ENCODE data around the gene ATP11B.
"Not testable (repeated sequence)": the region's sequence is repeated elsewhere in the genome, so short reads cannot be mapped to it uniquely, and the experiment has no call there.

Gene ATP11B

DNA sequence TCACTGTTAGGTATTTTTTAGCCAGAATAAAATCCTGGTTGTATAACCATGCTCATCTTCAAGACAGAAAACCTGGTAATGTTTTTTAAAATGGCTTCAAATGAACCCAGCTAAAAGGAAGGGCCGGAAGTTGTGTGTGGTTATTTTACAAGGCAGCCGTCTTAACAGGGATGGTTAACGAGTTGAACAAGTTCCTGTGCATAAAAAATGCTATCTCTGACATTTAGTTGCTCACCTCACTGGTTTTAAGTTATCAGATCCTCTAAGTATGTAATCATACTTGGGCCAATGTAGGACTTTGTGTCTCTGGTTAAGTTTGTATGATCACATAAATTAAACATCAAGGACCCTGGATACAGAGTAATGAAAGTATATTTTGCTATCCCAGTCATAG, 2.1 kb downstream of the ATP11B start:
- DNase-seq (ENCODE audit: low spot score) = peak; percentile 74

DNA sequence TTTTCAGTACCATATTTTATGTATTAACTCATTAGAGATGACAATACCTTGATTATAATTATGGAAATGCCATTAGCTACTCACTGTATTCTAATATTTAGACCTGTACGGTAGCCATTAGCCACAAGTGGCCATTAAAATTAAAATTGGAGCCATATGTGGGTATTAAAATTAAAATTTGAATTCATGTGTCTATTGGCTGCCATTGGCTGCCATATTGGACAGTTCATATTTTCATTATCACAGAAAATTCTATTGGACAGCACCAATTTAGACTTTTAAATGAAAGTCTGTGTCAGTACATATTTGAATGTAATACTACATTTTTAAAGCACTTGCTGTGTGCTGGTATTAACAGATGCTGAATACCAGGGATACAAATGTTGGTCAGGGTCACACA, 3.0 kb downstream of the ATP11B start:
- no peak for DNase-seq (ENCODE audit: low spot score)

GRCh38 chr3:182797876-182798275, 4.6 kb downstream of the ATP11B start:
- DNase-seq (ENCODE audit: low spot score) = no peak

GRCh38 chr3:182799143-182799542, 5.8 kb downstream of the ATP11B start:
- DNase-seq (ENCODE audit: low spot score) = not testable (repeated sequence)

DNA sequence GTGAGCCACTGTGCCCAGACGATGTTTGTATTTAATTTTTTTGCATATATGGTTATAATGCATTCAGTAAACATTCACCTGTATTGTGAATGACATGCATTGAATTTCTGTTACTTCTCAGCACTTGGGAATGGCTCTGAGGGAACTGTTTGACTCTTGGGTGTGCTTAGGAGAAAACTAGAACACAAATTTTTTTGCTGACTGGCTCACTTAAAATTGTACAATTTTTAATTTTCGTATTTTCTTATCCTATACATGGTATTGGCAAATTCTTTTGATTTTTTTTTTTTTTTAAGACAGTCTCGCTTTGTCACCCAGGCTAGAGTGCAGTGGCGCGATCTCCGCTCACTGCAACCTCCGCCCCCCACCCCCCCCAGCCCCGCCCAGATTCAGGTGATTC, 7.2 kb downstream of the ATP11B start:
- no peak for DNase-seq (ENCODE audit: low spot score)

DNA sequence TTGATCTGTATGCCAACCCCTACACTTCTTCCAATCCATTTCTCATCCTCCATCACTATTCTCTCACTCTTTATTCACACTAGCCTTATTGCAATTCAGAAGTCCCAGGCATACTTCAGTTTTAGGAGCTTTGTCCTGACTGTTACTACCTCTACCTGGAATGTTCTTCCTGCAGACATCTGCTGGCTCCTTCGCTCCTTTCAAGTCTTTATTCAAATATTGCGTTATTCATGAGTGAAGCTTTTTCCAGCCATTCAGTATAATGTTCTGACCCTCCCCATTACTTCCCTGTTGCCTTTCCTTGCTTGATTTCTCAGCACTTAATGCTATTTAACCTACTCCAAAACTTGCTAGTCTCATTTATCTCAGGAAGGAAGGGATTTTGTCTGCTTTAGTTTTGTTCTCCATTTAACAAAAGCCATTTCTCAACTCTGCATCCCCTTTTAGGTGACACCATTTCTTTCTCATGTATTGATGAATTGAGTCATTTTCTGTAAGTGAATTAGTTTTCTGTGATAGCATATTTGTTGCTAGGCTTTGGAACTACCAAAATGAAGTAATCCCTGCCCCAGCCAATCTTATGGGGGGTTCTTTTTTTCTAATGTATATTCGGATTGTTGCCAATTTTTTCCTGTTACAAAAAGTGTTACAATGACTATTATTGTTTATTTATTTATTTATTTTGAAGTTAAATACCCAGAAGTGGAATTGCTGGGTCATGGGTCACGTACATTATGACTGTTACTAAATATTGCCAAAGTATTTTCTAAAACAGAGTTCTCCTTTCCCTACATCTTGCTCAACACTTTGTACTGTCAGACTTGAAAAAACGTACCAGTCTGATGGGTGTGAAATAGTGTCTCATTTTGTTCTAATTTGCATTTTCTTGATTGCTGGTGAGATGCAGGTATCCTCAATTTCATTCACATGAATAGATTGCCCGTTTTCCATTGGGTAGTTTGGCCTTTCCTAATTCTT, 9.4 kb downstream of the ATP11B start:
- no peak for DNase-seq (ENCODE audit: low spot score)

DNA sequence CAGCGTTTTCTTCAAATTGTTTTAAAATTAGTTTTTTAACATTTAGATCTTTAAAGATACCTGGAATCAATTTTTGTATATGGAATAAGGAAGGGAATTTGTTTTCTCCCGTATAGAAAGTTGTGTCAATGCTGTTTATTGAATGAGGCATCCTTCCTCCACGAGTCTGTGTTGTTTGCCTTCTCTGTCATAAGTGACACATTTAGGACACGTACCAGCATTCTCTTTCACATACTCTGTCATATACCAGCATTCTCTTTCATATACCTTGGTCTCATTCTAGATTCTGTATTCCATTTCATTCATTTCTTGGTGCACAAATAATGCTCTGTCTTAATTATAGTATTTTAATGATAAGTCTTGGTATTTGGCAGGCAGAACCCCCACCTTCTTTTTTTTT, 10.3 kb downstream of the ATP11B start:
- DNase-seq (ENCODE audit: low spot score) = no peak

GRCh38 chr3:182807061-182807460, 13.8 kb downstream of the ATP11B start:
- no peak for DNase-seq (ENCODE audit: low spot score)

GRCh38 chr3:182808041-182808770, 14.9 kb downstream of the ATP11B start:
- DNase-seq (ENCODE audit: low spot score) = no peak

DNA sequence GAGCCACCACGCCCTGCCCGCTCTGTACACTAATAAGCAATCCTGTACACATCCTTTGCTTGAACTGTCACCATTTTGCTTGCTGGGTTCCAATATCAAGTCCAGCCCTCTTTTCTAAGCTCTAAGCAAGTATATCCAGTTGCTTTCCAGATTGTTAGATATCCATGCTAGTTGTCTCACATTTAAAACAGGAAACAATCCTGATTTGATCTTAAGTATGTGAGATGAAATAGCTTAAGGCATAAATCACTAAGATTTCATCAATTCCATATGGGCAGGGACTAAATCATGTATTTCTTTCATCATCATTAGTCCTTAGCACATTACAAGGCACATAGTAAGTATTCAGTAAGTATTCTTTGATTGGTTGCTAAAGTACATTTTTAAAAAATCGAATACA, 16.2 kb downstream of the ATP11B start:
- no peak for DNase-seq (ENCODE audit: low spot score)

- peak; percentile 32 for DNase-seq (ENCODE audit: low spot score)
Measured at GRCh38 chr3:182810574-182811268, 17.4 kb downstream of the ATP11B start.

GRCh38 chr3:182811269-182811596, 17.9 kb downstream of the ATP11B start:
- no peak for DNase-seq (ENCODE audit: low spot score)

DNA sequence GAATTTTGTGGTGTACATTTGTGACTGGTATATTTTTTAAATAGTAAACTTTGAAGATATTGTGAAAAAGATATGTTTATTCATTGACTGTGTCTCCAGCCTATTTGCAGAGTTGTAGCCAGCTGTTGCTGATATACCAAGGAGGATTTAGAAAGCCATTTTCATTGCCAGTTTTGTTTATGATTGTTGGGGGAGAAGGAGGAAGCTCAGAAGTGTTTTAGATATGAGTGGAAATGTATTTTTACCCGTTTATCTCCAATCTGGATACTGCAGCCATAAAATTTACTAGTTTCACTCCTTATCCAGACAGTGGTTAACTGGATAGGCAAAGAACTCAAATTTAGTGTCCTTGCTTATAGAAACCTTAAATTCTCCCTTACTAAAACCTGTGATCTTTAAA, 18.8 kb downstream of the ATP11B start:
- no peak for DNase-seq (ENCODE audit: low spot score)

- no peak for DNase-seq (ENCODE audit: low spot score)
Measured at GRCh38 chr3:182814419-182815062, 21.2 kb downstream of the ATP11B start.

DNA sequence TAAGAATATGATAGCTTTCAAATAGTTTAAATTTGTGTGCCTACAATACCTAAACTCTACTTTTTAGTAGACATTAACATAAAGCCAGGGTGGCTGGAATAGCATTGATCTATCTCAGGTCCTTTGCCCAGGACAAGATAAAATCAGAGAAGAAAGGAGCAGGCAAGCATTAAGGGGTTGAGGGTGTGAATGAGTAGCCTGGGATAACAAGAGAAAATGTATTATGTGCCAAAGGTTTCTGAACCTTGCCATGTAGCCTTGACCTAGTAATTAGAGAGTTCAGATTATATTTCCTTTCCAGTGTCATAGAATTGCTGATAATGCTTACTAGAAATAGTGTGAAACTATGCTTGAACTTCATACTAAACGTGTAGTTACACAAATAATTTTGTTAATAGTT, 22.9 kb downstream of the ATP11B start:
- DNase-seq (ENCODE audit: low spot score) = no peak

DNA sequence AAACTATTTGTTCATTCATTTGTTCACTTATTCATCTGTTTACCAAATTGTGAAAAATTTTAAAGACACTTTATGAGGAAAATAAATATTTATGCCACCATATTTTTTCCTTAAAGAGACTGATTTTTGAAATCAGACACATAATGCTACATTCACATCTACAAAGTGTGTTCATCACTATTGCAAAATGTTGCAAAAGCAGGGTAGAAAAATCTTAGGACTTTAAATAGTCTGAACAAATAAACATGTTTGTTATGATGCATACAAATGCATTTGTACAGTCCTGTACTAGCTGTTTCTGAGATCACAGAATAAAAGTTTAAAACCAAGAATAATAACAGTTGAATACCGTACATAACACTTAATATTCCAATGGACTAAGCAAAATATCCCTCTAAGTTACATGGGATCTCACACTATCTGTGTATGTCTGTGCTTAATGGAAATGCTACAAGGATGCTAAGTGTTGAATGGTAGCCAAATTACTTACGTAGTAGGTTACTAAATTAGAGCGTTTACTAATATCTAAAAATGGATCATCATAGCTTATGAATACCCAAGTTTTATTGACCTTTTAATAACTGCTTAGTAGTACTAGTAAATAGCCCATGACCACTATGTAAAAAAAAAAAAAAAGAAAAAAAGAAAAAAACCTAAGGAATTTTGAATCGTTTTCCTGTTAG, 25.1 kb downstream of the ATP11B start:
- no peak for DNase-seq (ENCODE audit: low spot score)

DNA sequence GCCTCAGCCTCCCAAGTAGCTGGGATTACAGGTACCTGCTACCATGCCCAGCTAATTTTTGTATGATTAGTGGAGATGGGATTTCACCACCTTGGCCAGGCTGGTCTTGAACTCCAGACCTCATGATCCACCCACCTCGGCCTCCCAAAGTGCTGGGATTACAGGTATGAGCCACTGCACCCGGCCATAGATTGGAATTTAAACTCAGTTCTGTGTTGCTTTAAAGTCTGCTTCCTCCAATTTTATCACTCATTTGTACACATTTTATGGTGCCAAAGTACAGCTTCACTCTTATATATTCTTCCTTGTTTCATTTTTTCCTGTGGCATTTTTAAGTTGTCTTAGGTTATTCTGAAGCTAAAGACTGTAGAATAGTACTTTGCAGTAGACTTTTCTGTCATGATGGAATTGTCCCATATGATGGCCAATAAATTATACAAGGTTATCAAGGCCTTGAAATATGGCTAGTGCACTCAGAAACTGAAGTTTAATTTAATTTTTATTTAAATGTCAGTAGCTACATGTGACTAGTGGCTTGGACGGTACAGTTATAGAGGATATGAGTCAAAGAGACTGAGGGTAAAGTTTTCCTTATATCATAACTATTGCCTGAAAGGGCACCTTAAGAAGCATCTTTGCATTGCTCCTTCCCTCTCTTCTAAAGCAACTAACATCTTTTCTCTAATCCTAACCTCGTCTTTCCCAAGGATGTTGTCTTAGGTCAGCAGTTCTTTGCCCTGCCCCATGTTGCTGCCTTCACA, 28.1 kb downstream of the ATP11B start:
- DNase-seq (ENCODE audit: low spot score) = peak; percentile 3

DNA sequence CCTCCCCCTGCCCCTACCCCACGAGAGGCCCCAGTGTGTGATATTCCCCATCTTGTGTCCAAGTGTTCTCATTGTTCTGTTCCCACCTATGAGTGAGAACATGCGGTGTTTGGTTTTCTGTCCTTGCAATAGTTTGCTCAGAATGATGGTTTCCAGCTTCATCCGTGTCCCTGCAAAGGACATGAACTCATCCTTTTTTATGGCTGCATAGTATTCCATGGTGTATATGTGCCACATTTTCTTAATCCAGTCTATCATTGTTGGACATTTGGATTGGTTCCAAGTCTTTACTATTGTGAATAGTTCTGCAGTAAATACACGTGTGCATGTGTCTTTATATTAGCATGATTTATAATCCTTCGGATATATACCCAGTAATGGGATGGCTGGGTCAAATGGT, 29.0 kb downstream of the ATP11B start:
- DNase-seq (ENCODE audit: low spot score) = not testable (repeated sequence)

- no peak for DNase-seq (ENCODE audit: low spot score)
Measured at GRCh38 chr3:182824957-182825356, 31.7 kb downstream of the ATP11B start.

DNA sequence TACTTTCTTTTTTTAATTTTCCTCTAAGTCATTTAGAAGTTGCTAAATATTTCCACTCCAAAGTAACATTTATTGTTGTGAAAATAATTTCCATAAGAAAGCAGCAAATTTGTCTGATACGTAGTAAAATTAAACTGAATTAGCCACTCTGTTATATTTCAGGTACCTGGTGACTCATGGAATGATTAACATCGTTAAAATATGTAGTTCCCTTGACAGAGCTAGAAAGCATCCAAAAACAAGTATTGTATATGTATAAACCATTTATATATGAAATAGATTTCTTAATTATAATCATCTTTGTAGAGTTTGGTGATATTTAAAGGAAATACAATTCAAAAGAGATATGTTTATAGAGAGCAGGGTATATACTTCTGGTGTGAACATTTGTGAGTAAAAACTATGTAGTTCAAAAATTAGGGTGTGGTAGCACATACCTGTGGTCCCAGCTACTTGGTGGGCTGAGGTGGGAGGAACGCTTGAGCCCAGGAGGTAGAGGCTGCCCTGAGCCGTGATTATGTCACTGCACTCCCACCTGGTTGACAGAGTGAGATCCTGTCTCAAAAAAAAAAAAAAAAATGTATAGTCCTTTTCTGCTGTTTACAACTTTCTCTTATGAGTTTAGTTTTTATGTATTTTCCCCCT, 36.6 kb downstream of the ATP11B start:
- no peak for DNase-seq (ENCODE audit: low spot score)
